Fibroblast of gingiva (primary cell): ENCODE results near the gene AHRR.
"Not testable (repeated sequence)": the region's sequence is repeated elsewhere in the genome, so short reads cannot be mapped to it uniquely, and the experiment has no call there.

ENCODE experiments used
- DNase-seq: peaks from one replicate; pipeline ENCODE4 v3.0.0-alpha.2; 2011; ENCODE audit warnings: low read depth

The AHRR gene

GRCh38 chr5:378301-378891 lies 56.9 kb downstream of the AHRR start:
- no peak for DNase-seq

GRCh38 chr5:378976-379742 lies 57.6 kb downstream of the AHRR start:
- DNase-seq = no peak

- DNase-seq = peak; percentile 68
Observed at GRCh38 chr5:380701-381309, 59.3 kb downstream of the AHRR start.

DNA sequence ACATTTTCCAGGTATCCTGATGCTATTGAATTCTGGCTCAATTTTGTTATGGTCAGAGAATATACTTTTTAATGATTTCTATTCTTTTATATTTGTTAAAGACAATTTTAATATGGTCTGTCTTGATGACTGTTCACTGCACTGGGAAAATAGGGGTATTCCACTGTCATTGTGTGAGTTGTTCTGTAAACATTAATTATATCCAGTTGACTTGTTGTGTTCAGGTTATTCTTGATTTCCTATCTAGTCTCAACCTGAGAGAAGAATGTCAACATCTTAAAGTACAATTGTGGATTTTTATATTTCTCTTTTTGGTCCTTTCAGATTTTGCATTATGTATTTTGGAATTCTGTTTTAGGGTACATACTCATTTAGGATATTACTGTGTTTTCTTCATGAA lies 61.6 kb downstream of the AHRR start:
- no peak for DNase-seq

GRCh38 chr5:383621-384020 lies 62.1 kb downstream of the AHRR start:
- no peak for DNase-seq

DNA sequence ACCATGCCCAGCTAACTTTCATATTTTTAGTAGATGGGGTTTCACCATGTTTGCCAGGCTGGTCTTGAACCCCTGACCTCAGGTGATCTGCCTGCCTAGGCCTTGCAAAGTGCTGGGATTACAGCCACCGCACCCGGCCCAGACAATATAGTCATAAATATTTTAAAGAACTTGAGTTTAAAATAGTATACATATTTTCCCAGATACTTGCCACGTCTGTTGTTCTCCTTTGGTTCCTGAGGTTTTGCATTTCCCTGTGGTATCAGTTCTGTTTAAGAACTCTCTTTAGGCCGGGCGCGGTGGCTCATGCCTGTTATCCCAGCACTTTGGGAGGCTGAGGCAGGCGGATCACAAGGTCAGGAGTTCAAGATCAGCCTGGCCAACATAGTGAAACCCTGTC lies 63.1 kb downstream of the AHRR start:
- not testable (repeated sequence) for DNase-seq

DNA sequence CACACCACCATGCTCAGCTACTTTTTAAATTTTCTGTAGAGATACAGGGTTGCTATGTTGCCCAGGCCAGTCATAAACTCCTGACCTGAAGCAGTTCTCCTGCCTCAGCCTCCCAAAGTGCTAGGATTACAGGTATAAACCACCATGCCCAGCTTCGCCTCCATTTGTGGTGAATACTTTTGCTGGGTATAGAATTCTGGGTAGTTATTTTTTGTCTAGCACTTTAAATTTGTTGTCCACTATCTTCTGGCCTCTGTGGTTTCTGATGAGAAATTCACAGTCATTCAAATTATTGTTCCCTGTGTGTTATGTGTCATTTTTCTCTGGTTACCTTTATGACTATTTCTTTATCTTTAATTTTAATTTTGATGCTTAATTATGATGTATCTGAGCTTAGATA lies 63.8 kb downstream of the AHRR start:
- DNase-seq = no peak

GRCh38 chr5:386432-387341 lies 65.2 kb downstream of the AHRR start:
- no peak for DNase-seq

GRCh38 chr5:387491-388265 lies 66.2 kb downstream of the AHRR start:
- DNase-seq = no peak

DNA sequence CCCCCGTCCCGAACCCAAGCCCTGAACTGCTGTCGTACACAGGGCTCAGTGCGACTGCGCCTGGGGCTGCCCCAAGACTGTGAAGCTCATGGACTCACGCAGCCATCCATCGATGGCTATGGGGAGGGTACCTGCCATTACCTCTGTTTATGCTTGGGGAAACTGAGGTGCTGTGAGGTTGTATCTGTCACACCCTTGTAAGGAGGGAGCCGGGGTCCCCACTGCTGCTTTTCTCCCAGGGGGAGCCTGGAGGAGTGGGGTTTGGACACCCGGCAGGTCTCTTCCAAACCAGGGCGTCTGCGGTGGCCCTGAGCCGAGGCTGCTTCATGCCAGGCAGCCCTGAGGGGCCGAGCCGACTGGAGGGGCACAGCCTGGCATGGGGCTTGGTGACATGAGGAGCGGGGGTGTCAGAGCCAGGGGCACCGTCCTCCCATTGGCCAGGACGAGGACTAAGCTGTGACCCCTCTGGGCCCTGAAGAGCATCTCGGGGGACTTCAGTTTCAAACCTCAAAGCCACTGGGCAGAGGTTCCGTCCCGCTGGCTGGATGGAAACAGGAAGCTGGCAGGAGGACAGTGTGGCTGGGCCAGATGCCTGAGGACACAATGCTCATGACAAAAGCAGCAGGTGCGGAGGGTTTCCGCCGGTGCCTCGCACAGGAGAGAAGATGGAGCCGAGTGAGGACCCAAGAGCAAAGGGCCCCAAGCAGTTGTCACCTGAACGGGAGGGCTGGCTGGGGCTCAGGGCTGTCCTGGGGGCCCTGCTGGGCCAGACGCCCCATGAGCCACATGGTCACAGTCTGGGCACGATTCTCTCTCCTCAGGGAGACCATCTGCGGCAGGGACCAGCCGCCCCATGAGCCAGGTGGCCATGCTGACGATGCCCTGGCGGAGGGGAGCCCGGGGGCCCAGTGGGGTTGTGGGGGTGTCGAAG lies 67.0 kb downstream of the AHRR start:
- DNase-seq = no peak

- DNase-seq = no peak
Observed at GRCh38 chr5:389197-389821, 67.8 kb downstream of the AHRR start.

DNA sequence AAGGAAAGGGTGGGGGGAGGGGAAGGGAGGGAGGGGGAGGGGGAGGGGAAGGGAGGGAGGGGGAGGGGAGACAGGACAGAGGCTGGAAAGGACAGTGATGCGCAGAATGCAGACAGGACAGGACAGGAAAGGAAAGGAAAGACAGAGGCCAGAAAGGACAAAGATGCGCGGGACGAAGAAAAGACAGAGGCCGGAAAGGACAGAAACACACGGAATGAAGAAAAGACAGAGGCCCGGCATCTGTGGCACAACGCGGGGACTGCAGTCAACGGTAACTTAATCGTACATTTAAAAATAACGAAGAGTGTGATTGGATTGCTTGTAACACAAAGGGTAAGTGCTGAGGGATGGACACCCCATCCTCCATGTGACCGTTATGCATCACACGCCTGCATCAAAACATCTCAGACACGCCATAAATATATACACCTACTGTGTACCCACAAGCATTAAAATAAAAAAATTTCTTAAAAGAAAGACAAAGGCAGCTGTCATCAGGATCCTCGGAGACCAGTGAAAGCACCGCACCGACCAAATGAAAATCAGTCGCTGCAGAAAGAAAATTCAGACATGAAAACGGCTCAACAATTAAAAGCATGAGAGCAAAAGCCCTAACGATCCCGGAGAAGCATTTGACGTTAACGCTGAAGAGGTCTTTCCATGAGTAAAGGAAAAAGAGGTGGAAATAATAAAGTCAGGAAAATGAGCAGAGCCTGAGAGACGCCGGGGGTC lies 68.5 kb downstream of the AHRR start:
- no peak for DNase-seq

GRCh38 chr5:390623-391491 lies 69.3 kb downstream of the AHRR start:
- DNase-seq = no peak

DNA sequence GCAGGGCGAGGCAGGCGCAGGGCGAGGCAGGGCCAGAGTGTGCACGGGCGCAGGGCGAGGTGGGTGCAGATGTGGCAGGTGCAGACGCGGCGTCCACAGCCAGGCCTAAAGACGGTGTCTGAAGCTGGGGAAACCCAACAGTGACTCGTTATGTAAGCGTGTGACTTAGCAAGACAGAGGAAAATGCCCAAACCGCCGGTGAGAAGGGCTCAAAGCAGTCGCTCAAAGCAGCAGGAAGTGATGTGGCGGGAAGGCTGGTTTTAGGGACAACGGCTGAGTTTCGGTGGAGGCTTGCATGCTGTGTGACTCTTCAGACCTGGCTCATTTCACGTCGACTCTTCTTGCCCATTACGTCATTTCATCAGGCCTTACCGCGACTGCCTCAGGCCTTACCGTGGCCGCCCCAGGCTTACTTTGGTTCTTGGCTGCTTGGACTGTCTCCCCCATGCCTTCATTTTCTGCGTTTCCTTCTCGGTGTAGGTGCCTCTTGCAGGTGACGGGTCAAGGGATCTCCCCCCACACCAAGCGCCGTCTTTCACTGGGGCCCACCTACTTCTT lies 71.0 kb downstream of the AHRR start:
- no peak for DNase-seq

- DNase-seq = no peak
Observed at GRCh38 chr5:393846-394275, 72.3 kb downstream of the AHRR start.

- no peak for DNase-seq
Observed at GRCh38 chr5:394671-395155, 73.2 kb downstream of the AHRR start.

- peak; percentile 91 for DNase-seq
Observed at GRCh38 chr5:395156-395920, 73.8 kb downstream of the AHRR start.
